K562 (cell line): ENCODE measurements around the gene CPVL. TPM values are rescaled to one million over a fixed set of nuclear protein-coding genes. Genes with fewer than 3 reads are reported as not detected.

Experiments used
- ATAC-seq: fragments of 200-7000 bp; cut with Tn5 transposase; 3 replicates; pipeline ENCODE4 v1.9.1; 2020; ENCODE audit warnings: moderate library complexity
- BruUV-seq: library from RNA; stranded (reverse); fragments of 400-500 nt; replicated peaks from 2 replicates; lab custom pipeline; 2021; lab: Mats Ljungman, UMichigan
- CTCF ChIA-PET: fragments of 300-600 bp; formaldehyde crosslinking; extraction: SDS; loops from one replicate; lab custom pipeline; 2021; ENCODE audit warnings: low intra/inter-chr PET ratio; lab: Yijun Ruan, JAX
- POLR2A ChIA-PET: fragments of 300-600, 350-650 bp; sonication (Branson Sonifier 250); formaldehyde crosslinking; extraction: SDS; loops from one replicate; lab custom pipeline; 2021; ENCODE audit warnings: antibody characterized with exemption, inconsistent platforms; lab: Yijun Ruan, JAX
- DNase-seq, 4 experiments: peaks; one replicate each; pipeline versions ENCODE4 v3.0.0 to v3.0.0-alpha.2; 2011 to 2018; ENCODE audit warnings: low spot score in 3 of 4, mixed read lengths in 3 of 4; ENCODE audit errors: extremely low read depth in 1 of 4
- FAIRE-seq: peaks from 2 replicates; lab custom pipeline; 2011; peaks lifted over from hg19 to GRCh38; lab: Jason Lieb, UNC
- H2AFZ ChIP-seq: 2 replicates; pipeline ENCODE4 v1.6.0; 2011; ENCODE audit warnings: low read depth, low read length, control low read depth, inconsistent platforms
- H3K27ac ChIP-seq: fragments of 200-600 bp; 3 replicates; pipeline ENCODE4 v1.8.0; 2011; ENCODE audit warnings: low read depth, mild to moderate bottlenecking, control low read depth, inconsistent platforms, low read length, moderate library complexity, mixed read lengths; ENCODE audit errors: extremely low read depth
- H3K27me3 ChIP-seq, 2 experiments: fragments of 300-600 bp in 1 of 2; 2 replicates in 1 of 2; 3 replicates in 1 of 2; pipeline versions ENCODE4 v1.6.0 to v1.8.0; 2011; ENCODE audit warnings: inconsistent platforms in 2 of 2, low read length in 2 of 2, mild to moderate bottlenecking in 1 of 2, mixed read lengths in 1 of 2, moderate library complexity in 1 of 2; ENCODE audit not compliant: control insufficient read depth in 2 of 2, insufficient read depth in 2 of 2
- H3K36me3 ChIP-seq: fragments of 300-600 bp; 3 replicates; pipeline ENCODE4 v1.8.0; 2011; ENCODE audit warnings: mild to moderate bottlenecking, low read length, inconsistent platforms; ENCODE audit not compliant: control insufficient read depth, insufficient read depth
- H3K4me1 ChIP-seq, 2 experiments: fragments of 200-600 bp in 1 of 2; replicated peaks in 1 of 2; 2 replicates in 1 of 2; 3 replicates in 1 of 2; pipeline versions ENCODE4 v1.5.1 to v1.8.0; 2011; ENCODE audit warnings: inconsistent platforms in 2 of 2, low read length in 2 of 2, mild to moderate bottlenecking in 1 of 2, mixed read lengths in 1 of 2, moderate library complexity in 1 of 2; ENCODE audit not compliant: control insufficient read depth in 2 of 2, insufficient read depth in 2 of 2
- H3K4me2 ChIP-seq: 2 replicates; pipeline ENCODE4 v1.6.1; 2011; ENCODE audit warnings: low read length, control low read depth, inconsistent platforms, mixed read lengths; ENCODE audit not compliant: insufficient read depth
- H3K4me3 ChIP-seq: fragments of 200-600 bp; sonication (generic), shearing (Covaris generic); 2 replicates; pipeline ENCODE4 v1.5.1; 2016; ENCODE audit warnings: control low read depth, inconsistent platforms
- H3K79me2 ChIP-seq: fragments of 200-600 bp; 3 replicates; pipeline ENCODE4 v1.8.0; 2011; ENCODE audit warnings: low read length, inconsistent platforms; ENCODE audit not compliant: control insufficient read depth, insufficient read depth
- H3K9ac ChIP-seq, 2 experiments: 2 replicates each; pipeline versions ENCODE4 v1.6.0 to v1.6.1; 2011; ENCODE audit warnings: low read depth in 2 of 2, low read length in 2 of 2, control low read depth in 1 of 2, inconsistent platforms in 1 of 2, mild to moderate bottlenecking in 1 of 2, mixed read lengths in 1 of 2; ENCODE audit not compliant: insufficient read depth in 1 of 2
- H3K9me1 ChIP-seq: one replicate; pipeline ENCODE4 v1.6.0; 2011; ENCODE audit warnings: inconsistent platforms, mild to moderate bottlenecking, low read length, moderate library complexity; ENCODE audit not compliant: control insufficient read depth, insufficient read depth
- H3K9me3 ChIP-seq: replicated peaks from 2 replicates; pipeline ENCODE4 v1.5.1; 2011; ENCODE audit warnings: low read depth, low read length, inconsistent platforms; ENCODE audit not compliant: control insufficient read depth, insufficient read depth
- H4K20me1 ChIP-seq: replicated peaks from 2 replicates; pipeline ENCODE4 v1.6.1; 2011; ENCODE audit warnings: low read length, inconsistent platforms, mixed read lengths; ENCODE audit not compliant: control insufficient read depth, insufficient read depth
- HNRNPL ChIP-seq: fragments of 200-400 bp; formaldehyde crosslinking; IDR thresholded peaks from 2 replicates; pipeline ENCODE4 v1.6.1; 2017; ENCODE audit warnings: low read depth, mild to moderate bottlenecking, low read length
- RBFOX2 ChIP-seq: fragments of 200-400 bp; formaldehyde crosslinking; IDR thresholded peaks from 2 replicates; pipeline ENCODE4 v1.6.1; 2017; ENCODE audit warnings: low read depth, mild to moderate bottlenecking, low read length, moderate library complexity
- TBL1XR1 ChIP-seq, 2 experiments: IDR thresholded peaks; 2 replicates each; pipeline ENCODE4 v1.6.1; 2012; ENCODE audit warnings: improper control_type of control experiment in 2 of 2, low read length in 2 of 2, mild to moderate bottlenecking in 1 of 2
- WGBS: fragments of 100-300 bp; shearing (Covaris generic); methylation state at CpG from one replicate; pipeline ENCODE4 v1.1.6; 2016; ENCODE audit warnings: low coverage, mixed read lengths; ENCODE audit not compliant: insufficient coverage; ENCODE audit errors: missing lambda C conversion rate; 5-methylcytosine and 5-hydroxymethylcytosine counted together
- in situ Hi-C: fragments of 300-500 bp; cut with MboI; formaldehyde crosslinking; loops from 4 replicates; pipeline ENCODE4 v1.15.0; 2018; ENCODE audit warnings: inconsistent platforms, mixed read lengths
- intact Hi-C: fragments of 100-400 bp; cut with micrococcal nuclease; formaldehyde crosslinking; loops from 2 replicates; pipeline ENCODE4 v1.14.2; 2022
- polyA plus RNA-seq, 8 experiments: library from polyadenylated mRNA; depleted of rRNA in 4 of 8; stranded (reverse) in 5 of 8; unstranded in 3 of 8; fragments of >200 nt; fragmentation: Nextera tagmentation in 2 of 8; fragmentation: Illumina TruSeq in 1 of 8; extraction: Ambion mirVana in 2 of 8; extraction: Trizol in 1 of 8; gene quantifications; 2 replicates each; pipeline versions ENCODE4 v1.2.1 to v1.2.3, GENCODE V29; 2011 to 2014; ENCODE audit warnings: inconsistent platforms in 1 of 8, missing spikeins in 1 of 8
- total RNA-seq, 7 experiments: library from RNA; depleted of rRNA in 6 of 7; stranded (reverse); fragments of >200 nt in 6 of 7; fragmentation: Illumina TruSeq in 2 of 7; extraction: Trizol in 2 of 7; gene quantifications; 2 replicates each; pipeline versions ENCODE4 v1.2.1 to v1.2.3, GENCODE V29; 2011 to 2021; ENCODE audit warnings: low replicate concordance in 1 of 7
- TF ChIP-seq, protein P1 (sequence below): fragments of 450-650 bp; IDR thresholded peaks from 2 replicates; pipeline ENCODE4 v1.7.1; 2018; ENCODE audit warnings: mild to moderate bottlenecking, low read depth; ENCODE audit not compliant: partially characterized antibody
- TF ChIP-seq, protein P2 (sequence below): fragments of 250-450 bp; sonication (Bioruptor Pico); IDR thresholded peaks from 2 replicates; pipeline ENCODE4 v1.4.0; 2020; ENCODE audit warnings: mild to moderate bottlenecking, moderate library complexity

Gene CPVL
- total and polyA plus RNA-seq, 9 of the 15 experiments (the other 6 are each of a cell fraction or from before 2014, with no cell fraction given), result 0.89 to 2.4 (median 1.5) TPM

DNA sequence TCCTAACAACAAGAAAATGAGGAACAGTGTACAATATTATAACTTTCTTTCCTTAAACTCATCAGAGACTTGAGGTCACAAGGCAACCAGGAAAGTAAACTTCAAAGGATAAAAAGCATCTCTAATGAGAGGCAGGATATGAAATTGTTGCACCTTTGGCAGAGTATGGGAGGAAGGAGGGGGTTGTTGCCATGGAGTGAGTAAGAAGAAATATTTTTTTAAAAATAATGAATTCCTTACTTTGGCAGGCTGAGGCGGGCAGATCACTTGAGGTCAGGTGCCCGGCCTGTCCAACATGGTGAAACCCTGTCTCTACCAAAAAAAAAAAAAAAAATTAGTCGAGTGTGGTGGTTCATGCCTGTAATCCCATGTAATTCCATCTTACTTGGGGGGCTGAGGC is 27.1 kb upstream of the CPVL start:
- Histone ChIP-seq H4K20me1 (no peaks in the 10 kb centered on the region; the same call in 1 of the 2 replicates), H3K9ac (no peak overlapping the region), H2AFZ (no peak overlapping the region), H3K27ac (no peak overlapping the region), H3K27me3 (no peaks in the 10 kb centered on the region), H3K9me1 (no peaks in the 10 kb centered on the region), H3K4me3 (no peak overlapping the region), H3K4me1 (no peaks in the 10 kb centered on the region), H3K4me2 (no peak overlapping the region), H3K36me3 (no peaks in the 10 kb centered on the region), H3K79me2 (no peaks in the 10 kb centered on the region), H3K9me3 (no peaks in the 10 kb centered on the region)
- ChIA-PET CTCF (no interaction called here), POLR2A (no interaction called here)
- ATAC-seq, result no peak
- intact Hi-C loops (no loop called here), in situ Hi-C loops (no loop called here)
- BruUV-seq, result no TSS peak
- WGBS, result 0% methylated on average over 1 of the region's 3 CpGs
- no peak for TF ChIP-seq RBFOX2
- TF ChIP-seq, protein P1, sequence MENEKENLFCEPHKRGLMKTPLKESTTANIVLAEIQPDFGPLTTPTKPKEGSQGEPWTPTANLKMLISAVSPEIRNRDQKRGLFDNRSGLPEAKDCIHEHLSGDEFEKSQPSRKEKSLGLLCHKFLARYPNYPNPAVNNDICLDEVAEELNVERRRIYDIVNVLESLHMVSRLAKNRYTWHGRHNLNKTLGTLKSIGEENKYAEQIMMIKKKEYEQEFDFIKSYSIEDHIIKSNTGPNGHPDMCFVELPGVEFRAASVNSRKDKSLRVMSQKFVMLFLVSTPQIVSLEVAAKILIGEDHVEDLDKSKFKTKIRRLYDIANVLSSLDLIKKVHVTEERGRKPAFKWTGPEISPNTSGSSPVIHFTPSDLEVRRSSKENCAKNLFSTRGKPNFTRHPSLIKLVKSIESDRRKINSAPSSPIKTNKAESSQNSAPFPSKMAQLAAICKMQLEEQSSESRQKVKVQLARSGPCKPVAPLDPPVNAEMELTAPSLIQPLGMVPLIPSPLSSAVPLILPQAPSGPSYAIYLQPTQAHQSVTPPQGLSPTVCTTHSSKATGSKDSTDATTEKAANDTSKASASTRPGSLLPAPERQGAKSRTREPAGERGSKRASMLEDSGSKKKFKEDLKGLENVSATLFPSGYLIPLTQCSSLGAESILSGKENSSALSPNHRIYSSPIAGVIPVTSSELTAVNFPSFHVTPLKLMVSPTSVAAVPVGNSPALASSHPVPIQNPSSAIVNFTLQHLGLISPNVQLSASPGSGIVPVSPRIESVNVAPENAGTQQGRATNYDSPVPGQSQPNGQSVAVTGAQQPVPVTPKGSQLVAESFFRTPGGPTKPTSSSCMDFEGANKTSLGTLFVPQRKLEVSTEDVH, result no peak
- TF ChIP-seq, protein P2, sequence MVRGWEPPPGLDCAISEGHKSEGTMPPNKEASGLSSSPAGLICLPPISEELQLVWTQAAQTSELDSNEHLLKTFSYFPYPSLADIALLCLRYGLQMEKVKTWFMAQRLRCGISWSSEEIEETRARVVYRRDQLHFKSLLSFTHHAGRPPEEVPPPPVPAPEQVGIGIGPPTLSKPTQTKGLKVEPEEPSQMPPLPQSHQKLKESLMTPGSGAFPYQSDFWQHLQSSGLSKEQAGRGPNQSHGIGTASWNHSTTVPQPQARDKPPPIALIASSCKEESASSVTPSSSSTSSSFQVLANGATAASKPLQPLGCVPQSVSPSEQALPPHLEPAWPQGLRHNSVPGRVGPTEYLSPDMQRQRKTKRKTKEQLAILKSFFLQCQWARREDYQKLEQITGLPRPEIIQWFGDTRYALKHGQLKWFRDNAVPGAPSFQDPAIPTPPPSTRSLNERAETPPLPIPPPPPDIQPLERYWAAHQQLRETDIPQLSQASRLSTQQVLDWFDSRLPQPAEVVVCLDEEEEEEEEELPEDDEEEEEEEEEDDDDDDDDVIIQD (CRISPR knock-in tag), result no peak
- no peak for TF ChIP-seq TBL1XR1 (IDR thresholded peaks at IDR 0.05; ENCODE audit: low read length in 2 of 2)
- TF ChIP-seq HNRNPL, result no peak
- FAIRE-seq, result no peak
- no peak for DNase-seq
